HG02763 (cell line): ENCODE results near the gene KLRB1.
"Not testable (repeated sequence)": the region's sequence is repeated elsewhere in the genome, so short reads cannot be mapped to it uniquely, and the experiment has no call there.

Source experiments
- ATAC-seq: cut with Tn5 transposase; IDR thresholded peaks from one replicate; pipeline ENCODE4 v1.9.1; 2021; ENCODE audit warnings: mild to moderate bottlenecking, moderate library complexity; ENCODE audit not compliant: unreplicated experiment

KLRB1 gene

DNA sequence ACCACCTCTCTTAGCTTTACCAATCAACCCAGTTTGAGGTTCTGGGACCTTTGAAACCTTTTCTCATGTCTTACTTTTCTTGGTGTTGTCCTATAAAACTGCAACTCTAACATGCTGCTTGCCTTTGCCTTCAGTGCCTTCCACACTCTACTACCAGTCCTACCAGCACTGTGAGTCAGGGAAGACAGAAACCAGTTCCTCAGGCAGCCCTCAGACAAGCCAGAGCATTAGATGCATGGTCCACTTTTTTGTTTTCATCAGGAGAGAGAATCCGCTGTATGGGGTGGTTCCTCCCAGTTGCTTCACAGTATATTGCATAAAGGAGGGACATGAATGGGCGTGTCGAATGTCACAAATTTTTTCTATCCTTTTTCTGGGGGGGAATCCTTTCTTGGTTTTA is 17.3 kb upstream of the KLRB1 start:
- ATAC-seq: no peak

DNA sequence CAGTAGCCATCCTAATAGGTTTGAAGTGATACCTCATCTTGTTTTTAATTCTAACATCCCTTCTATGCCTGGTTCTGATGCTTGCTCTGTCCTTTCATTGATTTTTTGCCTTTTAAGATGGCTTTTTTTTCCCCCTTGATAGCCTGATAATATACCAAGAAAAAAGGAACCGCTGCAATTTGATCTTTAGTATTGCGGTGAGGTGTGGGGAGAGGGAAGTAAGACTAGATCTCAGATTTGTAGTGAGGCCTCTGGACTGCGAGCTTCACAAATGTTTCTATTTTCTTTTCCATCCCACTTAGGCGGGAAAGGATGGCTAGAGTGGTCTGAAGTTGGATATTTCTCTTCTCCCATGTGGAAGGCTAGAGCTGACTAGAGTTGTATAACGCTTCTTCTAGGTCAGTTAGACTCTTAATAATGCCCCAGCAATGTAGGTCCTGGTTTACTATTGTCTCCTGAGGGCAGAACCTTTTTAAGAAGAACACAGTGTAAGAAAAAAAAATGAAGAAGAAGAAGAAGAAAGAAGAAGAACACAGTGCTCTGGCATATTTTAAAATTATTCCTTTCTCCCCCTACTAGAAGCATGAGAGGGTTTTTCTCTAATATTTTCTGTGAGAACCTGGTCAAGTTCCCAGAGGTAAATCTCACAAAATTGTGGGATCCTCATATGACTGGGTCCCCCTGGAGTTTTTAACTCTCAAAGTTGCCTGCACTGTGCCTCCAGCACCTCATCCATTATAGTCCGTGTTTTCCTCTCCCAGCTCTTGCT is 11.9 kb upstream of the KLRB1 start:
- ATAC-seq: no peak

DNA sequence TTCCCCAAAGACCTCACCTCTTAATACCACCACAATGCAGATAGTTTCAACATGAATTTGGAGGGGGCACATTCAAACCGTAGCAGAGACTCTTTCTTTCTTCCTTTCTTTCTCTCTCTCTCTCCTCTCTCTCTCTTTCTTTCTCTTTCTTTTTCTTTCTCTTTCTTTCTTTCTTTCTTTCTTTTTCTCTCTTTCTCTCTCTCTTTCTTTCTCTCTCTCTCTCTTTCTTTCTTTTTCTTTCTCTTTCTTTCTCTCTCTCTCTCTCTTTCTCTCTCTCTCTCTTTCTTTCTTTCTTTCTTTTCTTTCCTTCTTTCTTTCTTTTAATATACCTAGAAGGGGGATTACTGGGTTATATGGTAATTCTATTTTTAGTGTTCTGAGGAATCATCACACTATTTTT is 11.2 kb upstream of the KLRB1 start:
- not testable (repeated sequence) for ATAC-seq

DNA sequence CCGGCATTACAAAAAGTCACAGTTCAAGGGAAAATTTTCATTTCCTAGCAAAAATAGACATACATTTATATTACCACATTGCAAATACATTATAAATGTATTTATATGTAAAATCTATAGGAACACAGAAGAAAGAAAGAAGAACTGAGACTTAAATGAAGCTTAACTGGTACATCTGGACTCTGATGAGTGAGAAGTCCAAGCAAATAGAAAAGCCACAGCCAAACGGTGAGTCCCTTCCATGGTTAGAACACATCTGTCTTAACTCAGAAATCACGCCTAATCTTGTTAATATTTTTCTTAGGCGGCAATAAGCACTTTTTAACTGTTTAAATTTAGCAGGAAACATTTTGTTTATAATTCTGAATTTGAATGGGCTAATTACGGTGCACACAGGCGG is 9.4 kb upstream of the KLRB1 start:
- ATAC-seq: no peak

DNA sequence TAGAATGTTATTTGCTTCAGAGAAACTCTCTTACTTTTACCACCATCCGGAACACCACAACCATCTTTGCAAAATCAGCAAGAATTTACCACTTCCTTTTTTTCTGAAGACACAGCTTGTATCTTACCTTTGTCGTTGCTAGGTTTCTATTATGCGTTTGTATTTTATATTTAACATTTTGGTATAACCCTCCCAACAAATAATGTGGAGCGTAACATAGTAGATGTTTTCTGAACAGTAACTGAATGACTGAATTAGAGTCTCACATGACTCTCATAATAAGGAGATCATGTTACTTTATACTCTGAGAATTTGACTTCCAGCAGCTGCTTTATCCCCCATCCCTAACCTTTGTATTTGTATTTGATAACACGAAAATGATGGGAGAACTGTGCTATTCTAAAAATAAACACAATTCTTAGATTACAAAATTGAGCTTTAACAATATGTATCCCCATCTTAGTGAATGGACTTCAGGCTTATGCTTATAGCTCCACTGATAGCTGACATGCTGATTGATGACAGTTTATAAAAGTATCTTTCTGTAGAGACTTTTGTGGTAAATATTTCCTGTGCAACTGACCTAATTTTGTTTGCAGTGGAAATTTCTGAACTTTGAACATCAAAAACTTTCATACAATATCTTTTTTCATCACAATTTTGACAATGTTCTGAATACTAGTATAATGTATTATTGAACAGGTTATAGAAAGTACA is 7.9 kb upstream of the KLRB1 start:
- no peak for ATAC-seq

DNA sequence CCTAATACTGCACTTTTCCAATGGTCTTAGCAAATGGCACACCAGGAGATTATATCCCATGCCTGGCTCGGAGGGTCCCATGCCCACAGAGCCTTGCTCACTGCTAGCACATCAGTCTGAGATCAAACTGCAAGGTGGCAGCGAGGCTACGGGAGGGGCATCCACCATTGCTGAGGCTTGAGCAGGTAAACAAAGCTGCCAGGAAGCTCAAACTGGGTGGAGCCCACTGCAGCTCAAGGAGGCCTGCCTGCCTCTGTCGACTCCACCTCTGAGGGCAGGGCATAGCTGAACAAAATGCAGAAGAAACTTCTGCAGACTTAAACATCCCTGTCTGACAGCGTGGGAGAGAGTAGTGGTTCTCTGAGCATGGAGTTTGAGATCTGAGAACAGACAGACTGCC is 2.9 kb upstream of the KLRB1 start:
- ATAC-seq: not testable (repeated sequence)

DNA sequence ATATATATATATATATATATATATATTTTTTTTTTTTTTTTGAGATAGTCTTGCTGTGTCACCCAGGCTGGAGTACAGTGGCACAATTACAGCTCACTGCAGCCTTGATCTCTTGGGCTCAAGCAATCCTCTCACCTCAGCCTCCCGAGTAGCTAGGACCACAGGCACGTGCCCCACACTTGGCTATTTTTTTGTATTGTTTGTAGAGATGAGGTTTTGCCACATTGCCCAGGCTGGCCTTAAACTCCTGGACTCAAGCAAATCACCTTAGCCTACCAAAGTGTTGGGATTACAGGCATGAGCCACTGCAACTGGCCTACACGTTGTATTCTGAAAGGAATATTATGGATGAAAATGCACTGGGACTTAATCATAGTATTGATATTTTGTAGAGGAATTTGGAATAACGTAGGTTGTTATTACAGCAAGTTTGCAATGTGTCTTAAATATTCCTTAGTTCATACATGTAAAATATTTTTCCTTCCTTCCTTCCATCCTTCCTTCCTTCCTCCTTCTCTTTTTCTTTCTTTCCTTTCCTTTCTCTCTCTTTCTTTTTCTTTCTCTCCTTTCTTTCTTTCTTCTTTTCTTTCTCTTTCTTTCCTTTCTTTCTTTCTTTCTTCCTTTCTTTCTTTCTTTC is 862 bp downstream of the KLRB1 start:
- ATAC-seq: no peak

DNA sequence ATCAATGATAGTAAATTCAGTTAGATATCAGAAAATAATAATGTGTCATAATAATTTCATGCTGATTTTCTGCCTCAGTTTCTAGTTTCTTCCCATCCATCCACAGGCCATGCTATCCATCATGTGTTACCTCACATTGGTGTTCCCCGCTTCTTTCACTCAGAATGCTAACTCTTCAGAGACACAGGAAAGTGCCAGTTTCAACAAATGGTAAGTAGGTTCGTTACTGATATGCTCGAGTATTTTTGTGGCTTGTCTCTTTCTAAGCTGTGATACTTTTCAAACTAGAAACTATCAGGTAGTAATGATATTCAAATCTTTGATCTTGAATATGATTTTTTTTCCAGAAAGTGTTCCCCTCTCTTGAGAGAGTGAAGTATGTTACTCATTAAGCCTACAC is 1.5 kb downstream of the KLRB1 start:
- ATAC-seq: no peak

DNA sequence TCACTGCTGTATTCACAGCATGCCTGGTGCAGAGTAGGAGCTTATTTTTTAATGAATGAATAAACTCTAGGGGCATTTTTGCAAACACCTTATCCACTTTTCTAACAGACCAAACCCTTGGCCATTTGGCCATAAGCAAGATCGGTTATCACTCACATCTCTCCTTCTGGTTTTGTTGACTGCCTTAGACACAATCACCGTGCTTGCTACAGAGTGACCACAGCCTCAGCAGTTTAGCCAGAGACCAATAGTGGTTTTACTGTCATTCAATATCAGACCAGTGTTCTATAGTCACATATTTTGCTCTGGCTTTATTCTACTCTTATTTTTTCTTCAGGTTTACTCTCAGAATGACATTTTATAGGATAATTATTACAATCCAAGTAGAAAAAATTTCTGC is 2.2 kb downstream of the KLRB1 start:
- ATAC-seq: no peak

DNA sequence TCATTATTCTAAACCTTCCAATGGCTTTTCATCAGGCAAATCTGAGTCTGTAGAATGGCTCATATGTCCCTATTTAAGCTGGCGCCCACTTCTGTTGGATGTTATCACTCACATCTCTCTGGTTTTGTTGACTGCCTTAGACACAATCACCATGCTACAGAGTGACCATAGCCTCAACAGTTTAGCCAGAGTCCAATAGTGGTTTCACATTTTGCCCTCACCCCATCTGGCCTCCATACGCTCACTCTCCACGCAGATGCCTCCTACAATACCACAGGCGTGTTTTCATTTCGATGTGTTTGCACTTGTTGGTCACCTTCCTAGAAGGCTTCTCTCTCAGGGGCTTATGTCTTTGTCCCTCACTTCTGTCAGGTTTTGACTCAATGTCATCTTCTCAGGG is 3.4 kb downstream of the KLRB1 start:
- no peak for ATAC-seq

DNA sequence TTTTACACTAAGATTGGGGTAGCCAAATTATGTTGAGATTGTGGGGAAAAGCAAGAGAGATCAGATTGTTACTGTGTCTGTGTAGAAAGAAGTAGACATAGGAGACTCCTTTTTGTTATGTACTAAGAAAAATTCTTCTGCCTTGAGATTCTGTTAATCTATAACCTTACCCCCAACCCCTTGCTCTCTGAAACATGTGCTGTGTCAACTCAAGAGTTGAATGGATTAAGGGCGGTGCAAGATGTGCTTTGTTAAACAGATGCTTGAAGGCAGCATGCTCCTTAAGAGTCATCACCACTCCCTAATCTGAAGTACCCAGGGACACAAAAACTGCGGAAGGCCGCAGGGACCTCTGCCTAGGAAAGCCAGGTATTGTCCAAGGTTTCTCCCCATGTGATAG is 7.3 kb downstream of the KLRB1 start:
- ATAC-seq: not testable (repeated sequence)

DNA sequence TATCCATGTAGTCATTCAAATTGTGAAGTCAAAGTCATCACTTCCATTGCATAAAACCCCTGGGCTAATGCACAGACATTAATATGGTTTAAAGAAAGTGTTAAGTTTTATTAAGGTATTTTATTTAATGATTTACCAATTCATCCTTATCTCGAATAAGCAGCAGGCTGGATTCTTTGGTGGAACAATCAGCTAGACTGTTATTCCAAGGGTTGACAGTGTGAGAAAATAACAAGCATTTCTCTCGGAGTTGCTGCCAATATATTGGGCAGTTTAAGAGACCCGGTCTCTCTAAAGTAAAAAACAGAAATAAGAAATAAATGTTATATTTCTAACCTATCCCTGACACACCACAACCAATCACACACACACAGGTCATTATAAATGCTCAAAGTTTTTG is 9.4 kb downstream of the KLRB1 start:
- ATAC-seq: no peak

DNA sequence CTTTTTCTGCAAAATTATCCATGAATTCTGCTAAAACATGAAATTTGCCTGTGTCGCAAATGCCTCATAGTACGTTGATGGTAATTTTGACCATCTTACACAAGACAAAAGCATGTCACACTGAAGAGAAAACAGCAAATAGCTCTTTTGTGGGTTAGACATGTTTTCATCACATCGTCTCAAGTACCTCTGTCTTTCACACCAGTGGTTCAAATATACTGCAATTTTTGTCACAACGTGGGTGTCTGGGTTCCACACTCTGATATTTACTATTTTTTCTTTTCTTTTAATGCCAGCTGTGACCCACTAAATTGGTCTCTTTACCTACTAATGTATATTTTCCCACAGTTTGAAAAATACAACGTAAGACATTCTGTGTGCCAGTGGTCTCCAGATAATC is 10.4 kb downstream of the KLRB1 start:
- ATAC-seq: no peak

DNA sequence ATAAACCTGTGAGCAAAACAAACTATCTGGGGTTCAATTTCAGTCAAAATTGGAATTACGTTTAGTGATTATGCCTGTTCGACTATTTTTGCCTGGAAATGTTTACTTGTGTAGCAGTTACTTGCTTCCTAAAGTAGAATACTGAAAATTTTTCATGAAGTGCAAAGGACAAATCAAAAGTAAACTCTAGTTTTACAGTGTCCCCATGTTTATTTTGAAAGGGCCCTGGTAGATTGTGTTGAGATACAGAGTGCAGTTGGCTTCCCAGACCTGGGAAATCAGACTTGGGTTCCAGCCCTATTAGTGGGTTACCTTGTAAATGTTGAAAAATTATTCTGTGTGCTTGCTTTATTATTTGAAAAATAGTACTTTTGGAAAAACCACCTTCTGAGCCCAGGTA is 17.3 kb downstream of the KLRB1 start:
- ATAC-seq: no peak

DNA sequence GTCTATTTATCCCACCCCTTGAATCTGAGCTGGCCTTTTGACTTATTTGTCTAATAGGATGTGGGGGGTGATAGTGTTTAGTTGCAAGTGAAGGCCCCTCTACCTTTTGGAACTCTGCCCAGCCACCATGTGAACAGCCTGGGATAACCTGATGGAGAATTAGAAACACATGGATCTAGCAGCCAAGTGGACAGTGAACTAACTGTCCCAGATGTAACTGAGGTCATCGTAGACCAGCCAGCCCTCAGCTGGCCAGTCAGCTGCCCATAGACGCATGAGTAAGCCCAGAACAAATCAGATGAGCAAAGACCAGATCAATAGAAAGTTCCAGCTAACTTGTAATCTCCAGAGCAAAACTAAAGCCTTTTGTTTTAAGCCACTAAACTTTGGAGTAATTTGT is 19.0 kb downstream of the KLRB1 start:
- ATAC-seq: no peak

DNA sequence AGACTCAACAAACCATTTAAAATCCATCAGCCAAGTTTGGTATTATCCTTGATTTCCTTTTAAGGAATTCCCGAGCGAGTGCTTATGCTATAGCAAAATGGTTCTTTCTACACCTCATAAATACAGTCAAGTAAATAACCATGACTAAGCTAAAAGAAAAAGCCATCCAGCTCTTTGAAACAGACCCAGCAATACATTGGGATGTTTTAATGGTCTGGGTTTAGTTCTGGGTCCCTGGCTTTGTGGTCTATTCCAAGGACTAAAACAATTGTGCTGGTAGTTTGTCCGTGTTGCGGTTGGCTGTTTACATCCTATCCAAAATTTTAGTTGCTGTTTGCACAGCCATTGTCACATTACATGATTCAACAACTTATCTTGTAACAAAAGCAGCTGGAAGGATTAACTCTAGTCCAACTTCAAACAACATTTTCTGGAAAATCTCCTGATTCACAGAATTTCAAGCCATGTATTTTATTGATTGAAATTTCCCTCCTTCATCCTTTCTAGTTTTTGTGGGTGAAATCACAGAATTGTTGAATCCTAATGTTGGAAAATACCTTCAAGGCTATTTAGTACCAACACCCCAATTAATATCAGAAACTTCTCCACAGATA is 19.6 kb downstream of the KLRB1 start:
- no peak for ATAC-seq

DNA sequence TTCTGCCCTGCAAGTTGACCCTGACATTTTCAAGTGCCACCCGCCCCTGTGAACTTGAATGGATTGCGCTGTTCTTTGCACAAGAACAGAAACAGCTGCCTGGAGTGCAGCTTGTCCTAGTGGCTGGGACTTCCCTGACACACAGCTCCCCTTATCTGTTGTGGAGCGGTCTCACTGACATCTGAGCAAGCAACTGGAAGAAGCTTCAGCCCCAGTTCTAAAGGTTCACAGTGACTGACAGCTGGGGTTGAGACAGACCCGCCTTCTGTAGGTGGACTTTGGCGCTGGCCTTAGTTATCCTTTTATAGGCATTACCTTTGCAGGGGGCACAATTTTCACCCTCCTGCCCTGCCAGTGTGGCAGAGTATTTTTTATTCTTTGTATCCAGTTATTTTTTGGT is 30.0 kb downstream of the KLRB1 start:
- ATAC-seq: not testable (repeated sequence)

DNA sequence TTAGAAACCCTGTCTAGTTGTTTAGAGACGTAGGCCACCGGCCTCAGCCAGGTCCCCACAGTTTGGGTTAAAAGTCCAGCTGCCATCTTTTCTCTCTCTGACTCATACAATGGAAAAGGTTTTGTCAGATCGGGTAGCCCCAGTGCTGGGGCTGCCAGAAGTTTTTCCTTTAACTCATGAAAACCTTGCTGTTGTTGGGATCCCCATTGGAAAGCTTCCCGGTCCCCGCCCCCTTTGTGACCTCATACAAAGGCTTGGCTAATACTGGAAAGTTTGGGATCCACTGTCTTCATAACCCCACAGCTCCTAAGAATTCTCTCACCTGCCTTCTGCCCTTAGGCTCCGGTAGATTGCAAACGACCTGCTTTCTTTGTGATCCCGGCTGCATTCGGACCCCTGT is 40.6 kb downstream of the KLRB1 start:
- ATAC-seq: not testable (repeated sequence)

DNA sequence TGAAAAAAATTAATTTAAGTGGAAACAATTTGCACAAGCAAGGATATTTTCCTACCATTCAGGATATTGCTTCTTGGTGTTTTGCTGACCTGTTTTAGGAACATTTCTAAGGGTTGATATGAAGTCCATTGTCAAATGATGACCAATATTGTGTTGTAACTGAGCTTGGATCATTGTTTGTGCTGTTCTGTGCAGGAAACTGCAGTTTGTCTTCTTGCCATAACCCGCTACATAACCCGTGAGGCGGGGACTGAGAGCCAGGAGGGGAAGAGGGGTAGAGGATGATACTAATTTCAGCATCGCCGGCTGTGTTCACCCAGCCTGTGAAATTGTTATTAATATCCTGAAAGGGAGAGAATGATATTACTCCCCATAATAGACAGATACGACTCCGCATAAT is 41.6 kb downstream of the KLRB1 start:
- not testable (repeated sequence) for ATAC-seq

DNA sequence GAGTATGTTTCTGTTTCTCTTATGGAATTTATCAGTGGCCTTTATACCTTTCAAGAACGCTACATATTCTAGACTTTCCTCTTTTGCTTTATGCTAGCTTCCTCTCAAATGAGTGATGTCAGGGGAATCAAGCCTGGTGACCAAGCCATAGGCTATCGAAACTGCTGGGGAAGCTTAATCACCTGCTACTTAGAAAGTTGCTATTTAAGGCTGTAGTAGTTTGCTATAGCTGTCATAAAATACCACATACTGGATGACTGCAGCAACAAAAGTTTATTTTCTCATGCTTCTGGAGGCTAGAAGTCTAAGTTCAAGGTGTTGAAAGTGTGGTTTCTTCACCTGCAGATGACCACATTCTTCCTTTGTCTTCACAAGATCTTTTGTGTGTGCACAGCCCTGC is 43.3 kb downstream of the KLRB1 start:
- ATAC-seq: not testable (repeated sequence)

DNA sequence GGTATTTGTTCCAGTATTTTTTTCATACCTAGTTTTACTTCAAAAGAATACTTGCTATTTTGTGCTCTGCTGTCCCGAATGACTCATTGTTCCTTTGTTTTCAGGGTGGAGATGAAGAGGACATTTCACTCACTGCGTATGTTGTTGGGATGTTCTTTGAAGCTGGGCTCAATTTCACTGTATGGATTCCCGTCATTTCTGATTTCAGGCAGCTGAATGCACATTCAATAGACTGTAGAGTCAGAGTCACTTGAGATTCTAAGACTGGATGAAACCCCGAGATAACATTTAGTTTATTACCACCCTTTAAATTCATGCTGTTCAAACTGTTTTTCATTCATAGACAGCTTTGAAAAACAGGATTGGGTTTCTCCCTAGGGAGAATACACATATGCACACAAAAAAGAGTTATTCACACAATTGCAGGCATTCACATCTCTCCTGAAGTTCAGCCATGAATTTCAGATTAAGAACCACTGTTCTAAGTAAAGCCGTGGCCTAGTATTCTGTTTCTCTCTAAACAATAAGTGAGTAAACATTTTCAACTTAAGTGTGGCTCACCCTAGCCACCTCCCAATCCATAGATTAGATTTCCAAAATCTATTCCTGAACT is 44.8 kb downstream of the KLRB1 start:
- ATAC-seq: not testable (repeated sequence)
